GM19025 (cell line): ENCODE measurements around the gene EPS15.
"Not testable (repeated sequence)": the region's sequence is repeated elsewhere in the genome, so short reads cannot be mapped to it uniquely, and the experiment has no call there.

ENCODE experiments used
- ATAC-seq: cut with Tn5 transposase; IDR thresholded peaks from one replicate; pipeline ENCODE4 v1.9.1; 2021; ENCODE audit warnings: mild to moderate bottlenecking, low read depth, moderate library complexity; ENCODE audit not compliant: unreplicated experiment

EPS15 gene

DNA sequence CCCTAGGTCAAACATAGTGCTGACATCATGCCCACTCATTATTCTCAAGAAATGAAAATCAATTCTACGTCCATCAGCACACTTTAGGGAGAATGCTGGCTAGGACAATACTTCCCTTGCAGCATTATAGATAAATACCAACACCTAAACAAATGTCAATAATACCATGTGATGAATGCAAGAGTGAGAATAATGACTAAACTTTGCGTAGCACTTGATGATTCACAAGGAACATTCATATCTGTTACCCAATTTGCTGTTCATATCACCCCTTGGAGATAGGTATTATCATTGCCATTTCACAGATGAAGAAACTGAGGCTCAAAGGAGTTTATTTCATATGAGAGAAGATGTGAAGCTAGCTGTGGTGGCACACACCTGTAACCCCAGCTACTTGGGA lies 24.8 kb upstream of the EPS15 start:
- no peak for ATAC-seq

DNA sequence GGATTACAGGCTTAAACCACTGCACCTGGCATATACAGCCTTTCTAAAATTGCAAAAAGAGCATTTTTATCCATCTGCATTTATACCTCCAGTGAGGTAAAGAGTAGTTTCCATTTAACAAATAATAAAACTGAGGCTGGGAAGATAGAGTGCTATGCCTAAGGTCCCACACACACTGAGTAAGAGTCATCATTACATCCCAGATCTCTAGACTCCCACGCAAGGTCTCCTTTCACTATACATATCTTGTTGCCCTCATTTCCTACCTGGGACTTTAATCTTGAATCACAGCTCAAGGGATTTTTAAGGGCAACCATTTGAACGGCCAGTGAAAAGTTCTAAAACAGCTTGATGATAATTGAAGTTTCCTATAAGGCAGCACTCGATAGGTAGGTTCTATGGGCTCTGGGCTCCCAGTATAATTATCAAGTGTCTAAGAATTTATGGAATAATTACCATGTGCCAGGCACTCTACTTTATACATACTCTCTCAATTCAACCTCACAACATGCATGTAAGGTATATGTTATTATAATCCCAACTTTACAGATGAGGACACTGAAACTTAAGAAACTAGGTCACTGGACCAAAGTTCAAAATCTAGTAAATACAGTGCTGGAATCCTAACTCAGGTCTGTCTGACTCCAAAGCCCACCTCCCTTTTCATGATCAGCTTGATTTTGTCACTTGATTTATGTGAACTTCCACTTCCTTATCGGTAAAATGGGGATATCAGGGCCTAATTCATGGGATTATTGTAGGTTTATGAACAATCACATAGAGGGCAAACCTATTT lies 23.3 kb upstream of the EPS15 start:
- ATAC-seq, result no peak

DNA sequence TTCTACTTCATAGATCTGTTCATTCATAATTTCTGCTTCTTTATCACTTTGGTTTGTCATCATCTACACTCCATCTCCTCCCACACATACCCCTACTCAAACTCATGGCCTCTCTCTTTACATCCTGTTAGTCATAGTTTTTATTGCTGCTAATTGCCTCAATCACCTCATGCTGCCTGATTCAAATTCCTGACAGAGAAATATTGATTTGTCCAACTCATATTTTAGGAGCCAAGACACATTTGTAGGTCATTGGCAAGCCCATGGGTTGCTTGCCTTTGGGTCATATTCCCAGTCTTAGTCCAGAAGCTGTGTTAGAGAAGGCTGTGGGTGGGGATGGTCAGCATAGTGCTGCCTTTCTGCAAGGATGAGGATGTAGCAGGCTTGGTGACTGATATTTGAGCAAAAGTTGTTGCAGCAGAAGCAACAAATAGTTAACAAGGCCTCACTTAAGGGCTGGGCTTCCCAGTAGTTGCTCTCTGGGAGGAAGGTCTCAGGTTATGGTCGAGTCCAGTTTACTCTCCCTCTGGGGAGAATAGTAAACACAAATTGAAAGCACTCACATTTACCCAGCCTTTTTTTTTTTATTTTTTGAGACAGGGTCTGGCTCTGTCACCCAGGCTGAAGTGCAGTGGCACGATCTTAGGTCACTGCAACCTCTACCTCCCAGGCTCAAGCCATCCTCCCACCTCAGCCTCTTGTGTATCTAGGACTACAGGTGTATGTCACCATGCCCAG lies 22.4 kb upstream of the EPS15 start:
- no peak for ATAC-seq

DNA sequence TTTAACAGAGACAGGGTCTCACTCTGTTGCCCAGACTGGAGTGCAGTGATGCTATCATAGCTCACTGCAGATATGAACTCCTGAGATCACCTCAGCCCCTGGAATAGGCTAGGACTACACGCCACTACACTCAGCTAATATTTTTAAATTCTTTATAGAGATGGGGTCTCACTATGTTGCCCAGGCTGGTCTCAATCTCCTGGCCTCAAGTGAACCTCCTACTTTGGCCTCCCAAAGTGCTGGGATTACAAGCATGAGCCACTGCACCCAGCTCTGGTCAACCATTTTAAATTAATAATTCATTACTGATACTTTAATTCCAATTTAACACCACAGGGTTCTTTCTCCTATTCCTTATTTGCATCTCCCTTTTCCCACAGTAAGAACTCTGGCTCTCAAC lies 18.5 kb upstream of the EPS15 start:
- no peak for ATAC-seq

DNA sequence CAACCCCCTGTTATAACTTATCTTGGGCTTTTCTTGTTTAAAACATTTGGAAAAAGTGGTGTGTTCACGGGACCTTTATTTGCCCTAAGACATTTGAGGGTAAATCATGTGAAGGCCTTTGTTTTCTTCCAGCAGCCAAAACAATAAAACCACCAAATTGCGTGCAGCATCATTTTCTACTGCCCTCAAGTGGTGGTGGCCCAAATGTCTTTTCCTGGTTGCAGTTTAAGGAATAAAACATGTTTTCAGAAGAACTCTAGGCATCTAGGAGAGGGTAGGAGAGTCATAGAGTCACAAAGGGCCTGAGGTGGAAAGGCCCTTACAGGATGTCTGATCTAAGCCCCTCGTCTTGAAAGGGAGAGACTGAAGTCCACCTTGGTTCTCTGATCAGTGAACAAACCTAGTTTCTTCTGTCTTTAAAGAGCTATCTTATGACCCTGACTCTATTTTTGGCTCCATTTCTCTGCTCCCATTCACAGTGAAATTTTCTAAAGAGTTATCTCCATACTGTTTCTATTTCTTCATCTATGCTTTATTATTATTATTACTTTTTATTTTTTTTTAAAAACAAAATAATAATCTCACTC lies 16.0 kb upstream of the EPS15 start:
- ATAC-seq, result no peak

DNA sequence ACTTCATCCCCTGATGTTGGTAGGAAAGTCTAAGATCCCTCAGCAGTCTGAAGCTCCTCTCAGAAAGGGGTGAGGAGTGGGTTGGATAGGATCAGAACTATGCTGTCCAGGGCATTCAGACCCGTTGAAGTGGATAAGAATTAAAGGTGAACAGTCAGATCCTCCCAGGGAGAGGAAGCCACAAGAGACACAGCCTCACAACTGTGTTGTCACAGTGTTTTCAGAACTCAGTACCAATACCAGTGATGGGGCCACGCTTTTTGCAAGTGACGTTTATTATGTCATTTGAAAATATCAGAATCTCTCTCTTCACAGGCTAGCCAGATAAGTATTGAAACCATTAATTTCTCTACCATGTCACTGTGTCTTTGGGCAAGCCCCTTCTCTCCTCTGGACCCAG lies 15.4 kb upstream of the EPS15 start:
- ATAC-seq, result no peak

DNA sequence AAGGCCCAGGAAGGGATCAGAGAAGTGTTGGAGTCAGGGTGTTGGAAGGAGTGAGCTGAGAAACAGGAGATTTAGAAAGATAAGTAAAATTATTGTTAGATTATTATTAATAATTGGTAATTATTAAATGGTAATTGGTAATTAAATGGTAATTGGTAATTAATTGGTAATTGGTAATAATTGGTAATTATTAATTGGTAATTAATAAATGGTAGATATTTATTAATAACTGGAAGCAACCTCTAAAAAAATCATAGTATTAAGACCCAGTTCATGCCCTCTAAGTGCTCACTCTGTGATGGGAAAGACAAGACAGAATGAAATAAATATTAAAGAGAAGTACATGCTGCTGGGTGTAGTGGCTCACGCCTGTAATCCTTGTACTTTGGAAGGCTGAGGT lies 13.8 kb upstream of the EPS15 start:
- ATAC-seq, result no peak

DNA sequence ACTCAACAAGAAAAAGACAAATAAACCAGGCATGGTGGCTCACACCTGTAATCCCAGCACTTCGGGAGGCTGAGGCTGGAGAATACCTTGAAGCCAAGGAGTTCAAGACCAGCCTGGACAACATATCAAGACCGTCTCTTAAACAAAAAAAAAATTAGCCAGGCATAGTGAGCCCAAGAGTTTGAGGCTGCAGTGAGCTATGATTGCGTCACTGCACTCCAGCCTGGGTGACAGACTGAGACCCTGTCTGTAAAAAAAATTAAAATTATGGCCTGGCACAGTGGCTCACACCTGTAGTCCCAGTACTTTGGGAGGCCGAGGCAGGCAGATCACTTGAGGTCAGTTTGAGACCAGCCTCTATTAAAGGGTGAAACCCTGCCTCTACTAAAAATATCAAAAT lies 11.4 kb upstream of the EPS15 start:
- ATAC-seq, result not testable (repeated sequence)

DNA sequence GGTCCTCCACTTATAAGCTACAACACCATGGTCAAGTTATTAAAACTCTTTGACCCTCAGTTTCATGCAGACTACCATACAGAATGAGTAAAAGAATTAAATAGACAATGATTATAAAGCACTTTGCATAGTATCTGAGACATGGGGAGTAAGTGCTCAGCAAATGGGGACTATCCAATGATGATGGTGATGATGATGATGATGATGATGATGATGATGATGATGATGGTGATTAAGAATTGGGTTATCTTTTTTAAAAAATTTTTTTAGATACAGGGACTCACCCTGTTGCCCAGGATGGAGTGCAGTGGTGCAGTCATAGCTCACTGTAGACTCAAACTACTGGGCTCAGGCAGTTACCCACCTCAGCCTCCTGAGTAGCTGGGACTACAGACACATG lies 8.1 kb upstream of the EPS15 start:
- no peak for ATAC-seq

DNA sequence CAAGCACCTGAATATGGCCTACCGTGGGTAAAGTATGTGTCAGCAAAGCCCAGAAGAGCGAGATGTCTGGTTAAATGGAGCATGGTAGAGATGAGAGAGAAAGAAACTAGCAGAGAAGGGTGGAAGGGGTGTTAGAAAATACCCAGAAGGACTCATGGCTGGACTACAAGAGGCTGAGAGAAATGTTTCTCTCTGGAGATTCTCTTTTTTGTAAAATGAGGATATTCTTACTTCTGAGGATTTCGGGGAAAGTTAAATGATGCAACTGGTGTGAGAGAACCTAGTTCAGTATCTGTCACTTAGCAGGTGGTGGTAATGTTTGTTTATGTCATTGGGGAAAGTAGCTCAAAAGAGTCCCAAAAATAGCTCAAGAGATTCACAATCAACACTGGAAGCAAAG lies 7.2 kb upstream of the EPS15 start:
- ATAC-seq, result no peak

DNA sequence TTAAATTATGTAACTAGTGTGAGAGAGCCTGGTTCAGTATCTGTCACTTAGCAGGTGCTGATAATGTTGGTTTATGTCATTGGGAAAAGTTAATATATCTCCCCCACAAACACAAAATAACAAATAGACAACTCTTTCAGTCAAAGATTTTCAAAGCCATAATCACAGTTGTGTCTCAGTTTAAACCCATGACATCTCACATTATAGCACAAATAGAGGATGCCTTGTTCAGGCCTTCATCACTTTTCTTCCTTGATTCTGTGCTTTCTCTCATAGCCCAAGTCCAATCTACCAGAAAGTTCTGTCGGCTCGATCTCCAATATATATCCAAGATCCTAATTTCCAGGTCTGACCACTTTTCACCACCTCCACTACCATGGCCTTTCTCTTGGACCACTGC lies 6.2 kb upstream of the EPS15 start:
- no peak for ATAC-seq

DNA sequence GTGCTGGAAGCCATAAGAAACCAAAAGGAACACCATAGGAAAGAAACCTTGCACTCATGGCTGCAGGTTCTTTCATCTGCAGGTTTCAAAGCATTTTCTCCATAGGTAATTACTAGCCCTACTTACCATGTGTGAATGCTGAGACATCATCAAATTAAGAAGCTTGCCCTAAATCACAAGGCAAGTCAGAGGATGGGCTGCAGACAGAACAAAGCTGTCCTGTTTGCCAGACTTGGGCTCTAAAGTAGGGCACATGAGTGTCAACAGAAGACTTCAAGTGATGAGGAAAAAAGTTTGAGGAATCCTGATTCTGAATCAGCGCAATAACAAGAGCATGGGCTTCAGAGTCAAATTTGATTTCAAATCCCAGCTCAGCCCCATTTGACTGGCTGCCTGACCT lies 5.8 kb upstream of the EPS15 start:
- no peak for ATAC-seq

DNA sequence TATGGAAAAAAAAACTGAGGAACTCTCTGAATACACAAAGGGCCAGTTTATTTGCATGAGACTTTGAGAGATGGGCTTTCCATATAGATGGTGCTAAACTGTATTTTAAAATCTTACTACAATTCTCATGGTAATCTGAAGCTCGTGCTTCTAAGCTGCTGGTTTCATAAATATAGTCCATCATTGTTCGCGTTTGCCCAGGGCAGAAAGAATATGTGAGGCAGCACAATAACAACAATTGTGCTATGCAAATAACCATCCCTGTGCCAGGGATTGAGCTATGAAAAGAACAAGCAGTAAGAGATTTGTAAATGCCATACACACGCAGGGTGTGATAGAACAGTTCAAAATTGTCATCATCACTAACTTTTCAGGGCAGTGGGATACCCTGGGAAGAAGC lies 4.9 kb upstream of the EPS15 start:
- no peak for ATAC-seq

DNA sequence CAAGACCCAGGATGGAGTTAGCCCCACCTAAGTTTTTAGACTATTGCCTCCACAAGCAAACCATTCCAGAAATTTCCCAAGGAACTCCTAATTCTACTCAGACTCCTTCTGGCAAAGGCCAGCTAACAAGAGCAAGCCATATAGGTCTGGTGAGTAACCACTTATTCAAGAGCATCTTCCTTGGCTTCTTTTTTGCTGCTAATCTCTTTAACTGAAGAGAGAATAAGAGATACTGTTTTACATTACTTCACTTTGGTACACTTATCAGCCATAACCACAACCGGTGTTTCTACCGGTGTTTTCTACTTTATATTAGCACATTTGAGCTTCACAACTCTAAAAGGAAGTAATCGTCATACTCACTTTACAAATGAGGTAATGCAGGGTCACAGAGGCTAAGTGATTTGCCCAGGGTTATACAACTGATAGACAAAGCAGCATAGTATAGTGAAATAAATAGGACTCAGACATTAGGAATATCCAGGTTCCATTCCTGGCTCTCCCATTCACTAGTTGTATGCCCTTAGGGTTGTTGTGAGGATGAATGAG lies 1.7 kb upstream of the EPS15 start:
- ATAC-seq, result no peak

DNA sequence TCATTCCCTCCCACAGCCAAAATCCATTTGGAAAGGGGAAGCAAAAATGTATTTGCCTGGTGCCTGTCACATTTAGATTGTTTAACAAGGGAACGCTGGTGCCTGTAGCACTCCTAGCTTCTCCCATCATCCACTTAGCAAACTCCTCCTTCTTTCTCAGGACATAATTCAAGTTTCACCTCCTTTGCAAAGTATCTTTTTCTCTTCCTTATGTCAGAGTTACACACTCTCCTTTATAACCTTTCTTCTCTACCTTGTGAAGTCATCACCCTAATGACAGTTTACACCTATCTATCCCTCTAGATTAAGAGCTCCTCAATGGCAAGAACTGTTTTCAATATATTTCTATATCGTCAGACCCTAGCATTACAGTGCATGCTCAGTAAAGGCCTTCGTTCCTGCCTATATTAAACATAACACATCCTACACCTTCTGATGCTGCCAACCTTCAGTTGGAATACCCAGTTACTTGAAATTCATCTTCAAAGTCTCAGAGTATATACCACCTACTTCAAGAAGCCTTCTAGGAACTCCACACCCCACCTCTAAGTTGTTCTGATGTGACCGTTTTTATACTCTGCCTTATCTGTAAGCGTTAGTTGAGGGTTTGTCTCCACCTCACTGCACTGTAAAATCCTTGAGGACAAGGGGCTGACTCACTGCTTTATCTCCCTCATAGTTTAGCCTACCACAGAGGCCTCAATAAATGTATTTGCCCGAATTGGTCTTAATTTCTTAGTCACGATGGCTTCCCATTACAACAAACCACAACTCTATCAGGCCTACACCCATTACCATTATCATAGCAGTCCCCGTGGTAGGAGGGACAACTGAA lies 1.0 kb upstream of the EPS15 start:
- no peak for ATAC-seq

DNA sequence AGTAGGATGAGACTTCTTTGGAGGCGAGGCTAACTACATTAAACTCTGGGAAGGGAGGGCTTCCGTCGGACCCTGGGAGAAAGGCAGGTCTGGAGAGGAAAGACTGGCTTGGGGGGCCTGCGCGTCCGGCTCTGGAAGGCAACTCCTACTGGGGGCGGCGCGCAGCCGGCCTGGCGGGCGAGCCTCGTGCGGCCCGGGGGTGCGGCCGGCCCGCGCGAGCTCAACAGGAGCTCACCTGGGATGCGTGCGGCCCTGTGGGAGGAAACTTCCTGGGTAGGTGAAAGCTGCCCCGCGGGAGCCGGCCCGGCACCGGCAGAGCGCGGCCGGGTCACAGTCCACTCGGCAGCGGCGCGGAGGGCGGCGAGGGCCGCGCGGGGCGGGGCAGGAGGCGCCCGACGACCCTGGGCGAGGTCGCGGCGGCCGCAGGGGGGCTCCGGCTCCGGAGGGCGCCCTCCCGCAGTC lies 449 bp downstream of the EPS15 start:
- ATAC-seq, result peak; percentile 44

DNA sequence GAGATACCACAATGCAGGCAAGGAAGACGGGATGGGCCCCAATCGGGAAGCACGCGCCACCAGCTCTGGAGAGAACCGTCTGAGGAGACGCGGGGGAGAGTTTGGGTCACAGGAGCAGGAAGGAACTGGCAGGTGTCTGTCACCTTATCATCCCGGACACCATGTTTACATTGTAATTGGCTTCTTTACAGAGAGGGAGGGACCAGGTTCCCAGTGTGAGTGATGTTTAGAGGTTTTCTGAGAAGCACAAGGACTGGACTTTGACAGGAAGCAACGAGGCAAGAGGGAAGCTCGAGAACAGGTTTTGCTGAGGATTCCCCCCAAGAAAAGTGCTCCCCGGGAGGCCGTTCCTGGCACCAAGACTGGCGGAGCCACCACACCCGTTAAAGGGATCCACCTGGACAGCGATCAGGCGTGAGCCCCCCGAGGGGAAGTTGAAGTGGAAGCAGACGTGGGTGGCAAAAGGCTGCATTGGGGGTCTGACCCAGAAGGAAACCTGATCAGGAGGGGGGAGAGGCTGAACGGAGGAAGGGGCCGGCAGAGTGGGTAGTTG lies 957 bp downstream of the EPS15 start:
- ATAC-seq, result peak; percentile 23

DNA sequence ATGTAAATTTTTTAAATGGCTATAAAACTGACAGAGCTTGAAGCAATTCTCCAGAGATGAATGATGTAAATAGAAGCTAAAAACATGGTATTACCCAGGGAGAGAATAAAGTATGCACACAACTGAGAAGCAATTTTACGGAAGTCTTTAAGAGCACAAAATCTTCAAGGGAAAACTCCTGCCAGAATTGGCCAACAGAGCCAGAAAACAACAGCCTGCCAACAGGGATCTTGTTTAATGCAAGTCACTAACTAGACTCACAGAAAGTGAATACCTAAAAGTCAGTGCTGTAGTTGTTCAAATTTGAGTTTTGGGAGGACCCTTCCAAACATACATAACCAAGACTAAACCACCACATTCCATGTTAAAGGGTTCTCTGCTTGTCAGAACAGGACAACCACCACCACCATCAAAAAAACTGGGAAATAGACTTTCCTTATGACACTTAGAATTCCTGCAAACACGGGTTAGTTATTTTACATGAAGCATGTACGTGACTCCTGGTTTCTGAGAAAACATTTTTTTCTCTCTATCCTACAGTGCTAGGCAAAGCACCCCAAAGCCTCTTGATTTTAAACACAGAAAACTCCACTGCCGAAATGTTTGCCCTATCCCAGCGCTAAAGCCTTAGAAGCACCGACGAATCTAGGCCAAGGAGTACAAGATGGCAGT lies 1.6 kb downstream of the EPS15 start:
- ATAC-seq, result no peak

DNA sequence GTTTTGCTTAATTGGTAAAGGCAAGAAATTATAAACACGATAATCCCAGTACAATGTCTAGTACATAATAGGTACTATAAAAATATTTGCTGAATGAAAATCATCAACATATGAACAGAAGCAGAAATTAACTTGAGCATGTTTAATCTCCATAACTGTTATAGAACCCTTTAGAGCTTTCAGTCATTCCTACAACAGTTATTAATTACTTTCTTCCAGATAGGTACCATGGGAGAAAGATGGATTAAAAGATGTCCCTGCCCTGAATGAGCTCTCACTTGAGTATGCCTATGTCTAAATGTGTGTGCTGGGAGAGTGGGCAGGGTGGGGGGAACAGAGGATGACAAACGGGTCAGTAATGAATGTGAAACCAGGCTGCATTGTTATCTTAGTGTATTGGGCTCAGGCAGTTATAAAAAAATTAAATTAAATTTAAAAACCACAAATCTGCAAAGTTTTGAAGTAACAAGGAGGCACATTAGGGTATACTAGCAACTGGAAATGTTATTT lies 2.4 kb downstream of the EPS15 start:
- ATAC-seq, result no peak
